Stimulated activated naive CD8-positive, alpha-beta T cell treated with anti-CD3 and anti-CD28 coated beads, Interleukin-15, amount 100 ng/mL, for 72 hours (primary cell): ENCODE results near the gene ZSCAN22.

ENCODE experiments used
- ATAC-seq: fragments of 150-1000 bp; cut with Tn5 transposase; 2 replicates; pipeline ENCODE4 v1.10.0; 2021; ENCODE audit warnings: mild to moderate bottlenecking, moderate library complexity
- DNase-seq, 2 donors: peaks; one replicate each; pipeline ENCODE4 v3.0.0; 2021 to 2022
- H3K27ac Mint-ChIP-seq, 2 donors: one replicate each; pipeline ENCODE4 v1.8.0; 2022; ENCODE audit warnings: mild to moderate bottlenecking in 2 of 2, mixed read lengths in 2 of 2, moderate library complexity in 2 of 2
- H3K27me3 Mint-ChIP-seq: one replicate; pipeline ENCODE4 v1.8.0; 2022; ENCODE audit warnings: mixed read lengths
- H3K4me1 Mint-ChIP-seq: one replicate; pipeline ENCODE4 v1.8.0; 2022; ENCODE audit warnings: mild to moderate bottlenecking, mixed read lengths
- H3K4me3 Mint-ChIP-seq, 2 donors: one replicate each; pipeline ENCODE4 v1.8.0; 2022; ENCODE audit warnings: mild to moderate bottlenecking in 2 of 2, mixed read lengths in 2 of 2, moderate library complexity in 1 of 2
- H3K9me3 Mint-ChIP-seq, 2 donors: one replicate each; pipeline ENCODE4 v1.8.0; 2022; ENCODE audit warnings: mixed read lengths in 2 of 2

ZSCAN22 gene

GRCh38 chr19:58388175-58388526 lies 61.4 kb downstream of the ZSCAN22 start:
- H3K27me3 Mint-ChIP-seq, result no peaks in the 10 kb centered on the region
- peak overlapping the region; percentile 95 to 97 for H3K4me3 Mint-ChIP-seq
- H3K4me1 Mint-ChIP-seq, result peaks cover 49% of the 10 kb centered on the region

More at GRCh38 chr19:58388175-58388526, 61.4 kb downstream of the ZSCAN22 start:
- Mint-ChIP-seq H3K9me3 (no peaks in the 10 kb centered on the region), H3K27ac (peak overlapping the region; percentile 90 to 99)
- ATAC-seq, result no peak
- DNase-seq, result no peak
